D721Med (cell line): ENCODE results near the gene PARP1.

Experiments used
- DNase-seq: peaks from one replicate; pipeline ENCODE4 v3.0.0; 2011; ENCODE audit warnings: low spot score; ENCODE audit not compliant: insufficient read length
- FAIRE-seq: peaks from 2 replicates; lab custom pipeline; 2011; peaks lifted over from hg19 to GRCh38; lab: Jason Lieb, UNC
- TF ChIP-seq, protein P1 (sequence below): IDR thresholded peaks from 2 replicates; pipeline ENCODE4 v1.5.1; 2012; ENCODE audit warnings: mild to moderate bottlenecking, control low read depth; ENCODE audit not compliant: insufficient read depth; ENCODE audit errors: missing control alignments

The PARP1 gene

DNA sequence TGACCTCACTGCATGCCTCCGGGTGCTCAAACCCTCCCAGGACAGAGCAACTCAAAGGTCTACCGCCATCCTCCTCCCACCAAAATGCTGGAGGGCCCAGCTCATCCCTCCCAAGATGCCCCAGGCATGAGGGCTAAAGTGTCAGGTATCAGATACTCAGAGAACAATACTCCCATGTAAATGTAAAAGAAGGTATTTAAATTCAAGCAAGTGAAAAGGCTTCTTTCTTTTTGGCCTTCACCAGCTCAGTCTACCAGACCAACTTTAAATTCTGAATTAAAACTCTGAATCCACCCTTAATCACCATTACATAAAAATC, 3.0 kb downstream of the PARP1 start:
- TF ChIP-seq, protein P1, sequence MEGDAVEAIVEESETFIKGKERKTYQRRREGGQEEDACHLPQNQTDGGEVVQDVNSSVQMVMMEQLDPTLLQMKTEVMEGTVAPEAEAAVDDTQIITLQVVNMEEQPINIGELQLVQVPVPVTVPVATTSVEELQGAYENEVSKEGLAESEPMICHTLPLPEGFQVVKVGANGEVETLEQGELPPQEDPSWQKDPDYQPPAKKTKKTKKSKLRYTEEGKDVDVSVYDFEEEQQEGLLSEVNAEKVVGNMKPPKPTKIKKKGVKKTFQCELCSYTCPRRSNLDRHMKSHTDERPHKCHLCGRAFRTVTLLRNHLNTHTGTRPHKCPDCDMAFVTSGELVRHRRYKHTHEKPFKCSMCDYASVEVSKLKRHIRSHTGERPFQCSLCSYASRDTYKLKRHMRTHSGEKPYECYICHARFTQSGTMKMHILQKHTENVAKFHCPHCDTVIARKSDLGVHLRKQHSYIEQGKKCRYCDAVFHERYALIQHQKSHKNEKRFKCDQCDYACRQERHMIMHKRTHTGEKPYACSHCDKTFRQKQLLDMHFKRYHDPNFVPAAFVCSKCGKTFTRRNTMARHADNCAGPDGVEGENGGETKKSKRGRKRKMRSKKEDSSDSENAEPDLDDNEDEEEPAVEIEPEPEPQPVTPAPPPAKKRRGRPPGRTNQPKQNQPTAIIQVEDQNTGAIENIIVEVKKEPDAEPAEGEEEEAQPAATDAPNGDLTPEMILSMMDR, result no peak
- DNase-seq (no peak), FAIRE-seq (no peak)

DNA sequence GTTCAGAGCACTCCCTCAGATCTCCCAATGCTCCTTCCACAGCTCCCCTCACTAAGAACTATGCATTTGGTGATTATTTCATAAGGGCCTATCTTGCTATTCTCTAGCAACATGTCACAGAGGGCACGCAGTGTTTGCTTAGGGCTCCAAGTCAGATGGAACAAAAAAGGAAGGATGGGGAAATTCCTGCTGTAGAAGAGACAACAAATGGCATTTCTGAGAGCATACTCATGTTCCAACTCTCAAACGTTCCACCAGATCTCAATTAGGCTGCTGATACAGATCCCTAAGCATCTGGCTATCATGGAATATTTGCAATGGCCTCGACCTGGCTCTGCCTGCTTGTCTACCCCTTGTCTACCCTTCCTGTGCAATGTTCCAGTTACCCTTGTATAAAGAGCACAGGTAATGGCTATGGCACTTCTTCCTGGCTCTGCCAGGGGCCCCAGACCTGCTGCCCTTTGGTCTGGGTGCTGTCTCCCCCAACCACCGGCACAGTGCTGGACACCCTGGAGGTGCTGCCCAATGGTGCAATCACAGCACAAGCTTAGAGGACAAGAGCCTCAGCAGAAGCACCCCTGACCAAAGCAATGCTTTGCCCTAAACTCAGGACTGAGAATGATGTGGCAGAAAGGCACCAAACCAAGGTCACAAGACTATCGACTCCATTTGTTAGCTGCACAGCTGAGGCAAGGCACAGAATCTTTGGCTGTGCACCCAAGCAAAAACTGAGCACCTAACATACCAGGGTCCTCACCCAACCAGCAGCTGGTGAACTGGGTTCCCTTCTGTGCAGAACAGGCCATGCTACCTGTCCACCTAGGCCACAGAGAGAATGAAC, 3.6 kb downstream of the PARP1 start:
- TF ChIP-seq, protein P1, result no peak
- DNase-seq, result no peak
- no peak for FAIRE-seq

DNA sequence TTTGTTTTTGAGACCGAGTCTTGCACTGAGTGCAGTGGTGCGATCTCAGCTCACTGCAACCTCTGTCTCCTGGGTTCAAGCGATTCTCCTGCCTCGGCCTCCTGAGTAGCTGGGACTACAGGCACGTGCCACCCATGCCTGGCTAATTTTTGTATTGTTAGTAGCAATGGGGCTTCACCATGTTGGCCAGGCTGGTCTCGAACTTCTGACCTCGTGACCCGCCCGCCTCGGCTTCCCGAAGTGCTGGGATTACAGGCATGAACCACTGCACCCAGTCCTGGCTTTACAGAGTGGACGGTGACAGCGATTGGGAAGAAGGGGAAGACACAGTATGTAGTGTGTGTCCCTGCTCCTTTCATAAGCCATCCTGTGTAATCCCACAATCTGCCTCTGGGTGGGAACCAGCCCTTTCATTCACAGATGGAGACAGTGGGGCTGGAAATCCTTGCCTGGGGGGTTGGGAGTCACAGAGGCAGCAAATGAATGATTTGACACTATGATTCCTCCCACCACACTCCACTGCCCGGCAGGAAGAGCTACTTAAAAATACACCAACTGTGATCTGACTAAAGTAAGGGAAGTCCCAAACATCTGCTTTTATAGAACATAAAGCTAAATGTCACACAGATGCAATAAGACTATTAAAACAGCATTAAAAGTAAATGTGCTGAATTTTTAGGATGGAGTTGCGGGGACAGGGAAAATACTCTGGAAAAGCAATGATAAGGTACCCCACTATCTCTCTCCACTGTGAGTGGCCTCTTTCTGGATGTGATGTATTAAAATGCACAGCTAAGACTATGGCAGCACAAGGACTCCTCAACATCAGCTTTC, 4.5 kb downstream of the PARP1 start:
- DNase-seq, result peak; percentile 66
- TF ChIP-seq, protein P1, result peak; percentile 28
- peak; percentile 87 for FAIRE-seq

DNA sequence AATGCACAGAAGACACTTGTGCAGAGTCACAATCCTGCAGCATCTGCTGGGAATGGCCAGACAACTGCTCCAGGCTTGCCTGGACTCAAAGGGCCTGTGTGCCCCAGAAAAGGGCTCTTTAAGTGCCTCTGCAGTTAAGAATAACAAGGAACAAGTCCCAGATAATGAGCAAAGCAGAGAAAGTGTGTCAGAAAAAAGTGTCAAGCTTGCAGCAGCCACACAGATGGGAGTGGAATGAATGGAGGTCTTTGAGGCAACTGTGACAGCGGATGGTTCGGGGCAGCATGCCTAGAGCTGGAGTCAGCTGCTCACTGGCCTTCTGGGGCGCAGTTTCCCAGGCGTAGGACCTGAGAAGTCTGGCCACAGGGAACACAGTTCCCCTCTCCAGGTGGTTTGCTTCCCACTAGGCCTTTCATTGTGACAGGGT, 5.1 kb downstream of the PARP1 start:
- TF ChIP-seq, protein P1, result no peak
- FAIRE-seq, result no peak
- no peak for DNase-seq

DNA sequence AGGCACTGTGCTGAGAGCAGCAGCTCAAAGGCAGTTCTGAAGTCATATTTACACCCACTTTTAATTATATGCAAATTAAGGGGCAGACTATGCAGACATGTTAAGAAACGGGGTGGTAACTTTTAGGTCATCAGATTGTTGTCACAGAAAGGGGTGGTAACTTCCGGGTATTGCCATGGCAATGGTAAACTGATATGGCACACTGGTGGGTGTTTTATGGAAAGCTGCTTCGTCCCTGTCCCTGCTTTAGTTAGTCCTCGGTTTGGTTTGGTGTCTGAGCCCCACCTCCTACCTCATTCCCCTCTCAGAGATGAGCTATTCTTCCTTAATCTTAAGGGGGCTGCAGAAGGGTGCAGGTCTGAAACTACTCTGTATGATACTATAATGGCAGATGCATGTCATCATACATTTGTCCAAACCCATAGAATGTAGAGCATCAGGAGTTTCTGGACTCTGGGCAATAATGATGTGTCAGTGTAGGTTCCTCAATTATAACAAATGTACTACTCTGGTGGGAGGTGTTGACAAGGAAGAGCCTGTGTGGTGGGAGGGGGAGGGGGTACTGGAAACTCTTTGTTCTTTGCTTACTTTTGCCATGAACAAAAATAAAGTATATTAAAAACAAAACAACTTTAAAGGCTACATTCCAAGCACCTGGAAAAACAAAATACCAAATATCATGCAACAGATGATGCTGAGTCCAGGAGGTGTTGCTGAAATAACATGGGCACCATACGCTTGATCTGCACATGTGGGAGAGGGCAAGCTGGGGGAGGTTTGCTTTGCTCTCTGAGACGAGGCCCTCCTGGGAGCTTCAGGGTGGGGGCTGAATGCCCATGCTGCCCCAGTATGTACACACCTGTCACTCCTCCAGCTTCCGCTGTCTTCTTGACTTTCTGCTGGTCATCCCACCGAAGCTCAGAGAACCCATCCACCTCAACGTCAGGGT, 6.3 kb downstream of the PARP1 start:
- TF ChIP-seq, protein P1, result no peak
- FAIRE-seq (no peak), DNase-seq (no peak)

DNA sequence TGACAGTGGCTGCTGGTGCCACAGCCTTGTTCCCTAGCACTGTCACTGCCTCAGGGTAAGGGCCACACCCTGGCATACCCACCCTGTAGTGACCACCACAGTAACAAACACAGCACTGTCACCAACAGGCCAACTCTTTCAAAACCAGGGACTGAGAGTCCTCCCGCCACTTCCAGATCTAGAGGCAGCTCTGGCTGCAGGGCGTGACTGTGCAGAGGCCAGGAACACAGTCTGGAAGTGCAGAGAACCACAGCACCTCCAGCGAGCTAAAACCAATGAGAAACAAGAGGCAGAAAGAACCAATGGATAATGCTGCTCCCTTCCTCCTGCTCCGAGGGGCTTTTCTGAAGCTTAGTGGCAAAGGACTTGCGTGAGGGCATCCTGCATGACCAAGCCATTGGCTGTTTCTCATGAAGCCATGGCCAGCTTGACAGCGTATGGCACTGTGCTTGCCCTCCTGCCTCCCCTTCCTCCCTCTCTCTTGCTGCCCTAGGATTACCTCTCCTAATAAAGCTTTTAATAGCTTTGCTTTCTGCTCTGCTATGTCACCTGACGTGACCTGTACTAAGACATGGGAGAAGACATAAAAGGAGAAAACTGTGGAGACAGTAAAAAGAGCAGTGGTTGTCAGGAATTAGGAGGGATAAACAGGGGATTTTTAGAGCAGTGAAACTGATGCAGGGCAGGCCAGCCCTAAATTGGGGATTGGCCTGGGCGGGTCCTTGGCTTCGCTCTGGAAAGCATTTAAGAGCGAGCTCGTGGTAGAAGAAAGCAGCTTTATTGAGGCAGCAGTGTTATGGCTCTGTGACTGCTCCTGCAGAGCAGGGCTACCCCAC, 7.2 kb downstream of the PARP1 start:
- DNase-seq (peak; percentile 75), FAIRE-seq (peak; percentile 87)
- TF ChIP-seq, protein P1, result no peak
